Stimulated activated CD4-positive, alpha-beta T cell treated with anti-CD3 and anti-CD28 coated beads, Interleukin-4, amount 100 ng/mL, for 4 hours (primary cell): Measurements from ENCODE around the gene FAM3D.

Experiments used
- DNase-seq, 2 experiments: peaks; one replicate each; pipeline ENCODE4 v3.0.0-alpha.2; 2020

The FAM3D gene

GRCh38 chr3:58588030-58588614 lies 78.5 kb downstream of the FAM3D start:
- DNase-seq, result no peak

GRCh38 chr3:58586776-58587192 lies 79.8 kb downstream of the FAM3D start:
- DNase-seq, result no peak

DNA sequence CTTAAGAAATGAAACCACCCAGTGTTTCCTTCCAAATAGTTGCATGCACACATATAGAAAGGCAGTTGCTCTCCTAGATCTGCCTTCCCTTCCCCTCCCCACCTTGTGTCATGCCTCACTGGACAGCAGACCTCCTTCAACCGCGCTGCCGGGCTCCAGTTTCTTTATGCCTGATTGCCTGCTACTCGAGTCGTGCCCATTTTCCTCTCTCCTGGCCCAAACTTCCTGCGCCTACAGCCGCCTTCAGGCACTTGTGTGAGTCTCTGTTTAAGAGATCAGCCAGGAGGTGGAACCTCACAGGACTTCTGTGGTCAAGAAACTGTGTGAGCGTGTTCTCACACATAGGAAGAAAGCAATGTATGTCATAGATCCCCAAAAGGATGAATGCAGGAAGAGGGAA lies 80.6 kb downstream of the FAM3D start:
- DNase-seq, result no peak

DNA sequence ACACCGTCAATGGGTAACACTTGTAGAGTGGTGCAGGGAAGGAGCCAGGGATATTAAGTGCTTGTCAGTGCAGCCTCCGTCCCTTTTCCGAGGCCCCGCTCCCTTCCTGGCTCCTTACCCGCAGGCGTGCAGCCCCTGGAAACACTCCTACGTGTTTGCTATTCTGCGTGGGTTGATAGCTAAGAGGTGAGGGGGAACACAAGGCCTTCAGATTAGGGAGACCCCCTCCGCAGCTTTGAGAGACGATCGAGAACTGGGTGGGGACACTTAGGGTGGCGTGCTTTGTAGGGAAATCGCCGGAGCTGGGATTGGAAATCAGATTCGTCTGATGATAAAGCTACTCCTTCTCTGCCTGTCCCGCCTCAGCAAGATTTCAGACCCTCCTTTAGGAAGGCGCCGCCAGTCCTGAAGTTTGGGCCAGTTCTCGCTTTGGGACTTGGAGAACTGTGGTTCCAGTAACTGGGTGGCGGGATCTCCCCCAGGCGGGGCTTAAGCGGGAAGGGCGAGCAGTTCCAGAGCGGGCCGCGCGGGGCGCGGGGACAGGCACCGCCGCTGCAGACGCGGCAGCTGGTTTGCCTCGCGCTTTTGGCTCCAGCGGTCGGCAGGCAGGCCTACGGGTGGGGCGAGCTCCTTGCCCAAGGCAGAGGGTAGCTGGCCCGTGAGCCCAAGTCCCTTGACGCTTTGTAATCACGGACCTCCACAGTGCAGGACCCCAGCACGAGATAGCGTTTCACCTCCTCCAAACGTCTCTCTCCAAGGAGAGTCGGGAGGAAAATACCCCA lies 81.4 kb downstream of the FAM3D start:
- peak; percentile 32 to 44 for DNase-seq

GRCh38 chr3:58584690-58585004 lies 81.9 kb downstream of the FAM3D start:
- DNase-seq, result no peak
